GM10248 (cell line): Measurements from ENCODE around the gene VPS8.

Source experiments
- CTCF ChIA-PET: fragments of 300-600 bp; sonication (Branson Sonifier 250); formaldehyde crosslinking; extraction: SDS; loops from one replicate; lab custom pipeline; 2021; ENCODE audit warnings: antibody characterized with exemption; lab: Yijun Ruan, JAX
- POLR2A ChIA-PET: fragments of 350-650 bp; sonication (Branson Sonifier 250); formaldehyde crosslinking; extraction: SDS; loops from one replicate; lab custom pipeline; 2020; ENCODE audit warnings: antibody characterized with exemption; lab: Yijun Ruan, JAX
- DNase-seq: peaks from one replicate; pipeline ENCODE4 v3.0.0; 2012; ENCODE audit errors: extremely low spot score
- TF ChIP-seq, protein P1 (sequence below): IDR thresholded peaks from 2 replicates; pipeline ENCODE4 v1.5.1; 2012; ENCODE audit warnings: mild to moderate bottlenecking, low read depth; ENCODE audit errors: extremely low read depth, missing control alignments, control extremely low read depth

The VPS8 gene

DNA sequence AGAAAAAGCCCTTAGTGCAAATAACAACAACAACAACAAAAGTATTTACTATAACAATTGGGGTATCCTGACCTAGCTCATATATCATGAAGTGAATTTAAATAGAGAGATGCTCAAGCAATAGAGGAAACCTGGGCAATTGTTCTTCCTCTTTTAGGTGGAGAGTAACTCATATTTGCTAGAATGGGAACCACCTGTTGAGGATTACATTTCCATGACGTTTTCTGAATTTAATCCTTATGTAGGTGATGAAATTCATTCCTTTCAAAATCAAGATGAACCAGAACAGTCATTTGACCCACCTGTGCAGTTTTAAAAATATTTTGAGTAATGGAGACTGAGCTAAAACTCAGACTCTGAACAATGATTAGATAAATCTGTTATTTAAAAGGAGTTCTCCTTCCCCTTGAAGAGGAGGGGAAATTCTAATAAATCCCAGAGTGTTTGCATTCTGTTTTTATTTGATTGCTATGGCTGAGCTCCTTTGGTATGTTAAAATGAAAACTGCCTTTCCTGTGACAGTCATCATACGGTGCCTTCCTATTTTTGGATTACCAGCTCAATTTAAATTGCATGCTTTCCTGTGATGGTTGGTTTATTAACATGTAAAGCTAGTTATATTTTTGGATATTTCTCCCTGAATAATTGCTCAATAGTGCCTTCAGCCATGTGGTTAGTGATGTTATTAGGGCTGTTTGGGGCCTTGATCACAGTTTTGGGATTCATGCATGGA, 24.3 kb downstream of the VPS8 start:
- TF ChIP-seq, protein P1, sequence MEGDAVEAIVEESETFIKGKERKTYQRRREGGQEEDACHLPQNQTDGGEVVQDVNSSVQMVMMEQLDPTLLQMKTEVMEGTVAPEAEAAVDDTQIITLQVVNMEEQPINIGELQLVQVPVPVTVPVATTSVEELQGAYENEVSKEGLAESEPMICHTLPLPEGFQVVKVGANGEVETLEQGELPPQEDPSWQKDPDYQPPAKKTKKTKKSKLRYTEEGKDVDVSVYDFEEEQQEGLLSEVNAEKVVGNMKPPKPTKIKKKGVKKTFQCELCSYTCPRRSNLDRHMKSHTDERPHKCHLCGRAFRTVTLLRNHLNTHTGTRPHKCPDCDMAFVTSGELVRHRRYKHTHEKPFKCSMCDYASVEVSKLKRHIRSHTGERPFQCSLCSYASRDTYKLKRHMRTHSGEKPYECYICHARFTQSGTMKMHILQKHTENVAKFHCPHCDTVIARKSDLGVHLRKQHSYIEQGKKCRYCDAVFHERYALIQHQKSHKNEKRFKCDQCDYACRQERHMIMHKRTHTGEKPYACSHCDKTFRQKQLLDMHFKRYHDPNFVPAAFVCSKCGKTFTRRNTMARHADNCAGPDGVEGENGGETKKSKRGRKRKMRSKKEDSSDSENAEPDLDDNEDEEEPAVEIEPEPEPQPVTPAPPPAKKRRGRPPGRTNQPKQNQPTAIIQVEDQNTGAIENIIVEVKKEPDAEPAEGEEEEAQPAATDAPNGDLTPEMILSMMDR: no peak
- POLR2A ChIA-PET: no interaction called here
- DNase-seq: no peak
- CTCF ChIA-PET: interaction anchor here (0.9 to 2.8 kb wide), 5 partner anchors 10 to 275 kb away, joined by 3 to 9 read pairs (median 4); partner anchors contain the start of gene EPHB3

DNA sequence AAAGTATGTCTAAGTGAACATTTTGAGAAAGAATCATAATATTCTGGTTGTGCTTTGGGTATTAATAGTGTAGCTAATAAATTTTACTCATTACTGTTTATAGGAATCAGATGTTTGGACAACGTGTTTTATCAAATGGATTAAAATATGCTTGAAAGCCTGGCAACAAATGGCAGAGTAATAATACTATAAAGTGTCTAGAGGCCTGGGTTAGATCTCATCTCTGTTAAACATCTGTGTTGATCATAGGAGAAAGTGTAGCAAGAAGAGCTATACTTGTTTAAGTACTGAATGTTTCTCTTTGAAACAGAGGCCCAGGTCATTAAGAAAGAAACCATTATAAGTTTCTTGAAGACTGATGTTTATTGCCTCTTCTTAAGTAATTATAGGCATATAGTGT, 30.5 kb downstream of the VPS8 start:
- no peak for DNase-seq
- TF ChIP-seq, protein P1: no peak
- ChIA-PET CTCF (interaction anchor here (1.5 kb wide), 1 partner anchor 112 kb away, joined by 3 read pairs; no protein-coding TSS in a partner anchor), POLR2A (no interaction called here)

DNA sequence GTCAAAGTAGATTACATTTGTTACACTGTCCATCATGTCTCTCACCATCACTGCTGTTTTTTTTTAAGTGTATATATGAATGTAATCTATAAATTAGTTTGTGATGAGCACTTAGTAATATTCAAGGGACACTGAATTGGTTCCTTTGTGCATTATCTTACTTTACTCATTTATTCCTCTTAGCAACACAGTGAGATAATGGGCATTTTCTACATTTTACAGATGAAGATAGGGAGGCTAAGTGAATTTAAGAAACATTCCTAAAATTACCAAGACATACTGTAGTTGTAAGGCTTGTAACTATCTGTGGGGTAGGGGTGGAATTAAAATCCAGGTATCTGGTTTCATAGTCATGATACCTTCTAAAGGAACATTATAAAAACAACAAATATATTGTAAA, 33.9 kb downstream of the VPS8 start:
- no peak for DNase-seq
- CTCF ChIA-PET: no interaction called here
- TF ChIP-seq, protein P1: no peak
- POLR2A ChIA-PET: no interaction called here

DNA sequence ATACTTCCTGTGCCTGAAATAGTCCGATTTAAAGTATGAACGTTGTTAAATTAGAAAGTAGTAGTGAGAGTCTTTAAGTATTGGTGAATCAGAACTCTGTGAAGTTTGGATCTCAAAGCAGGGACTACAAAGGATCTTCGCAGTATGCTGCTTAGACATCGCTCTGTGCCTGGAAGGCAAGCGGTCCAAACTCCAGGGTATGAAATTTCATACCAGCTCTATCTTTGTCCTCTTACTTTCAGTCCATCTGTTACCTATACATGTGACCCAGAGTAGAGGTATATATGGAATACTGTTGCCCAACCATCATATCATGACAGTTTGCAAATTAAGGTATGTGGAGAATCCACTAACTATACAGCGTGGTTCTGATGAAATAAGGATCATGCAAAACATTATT, 34.5 kb downstream of the VPS8 start:
- DNase-seq: no peak
- TF ChIP-seq, protein P1: no peak
- ChIA-PET POLR2A (no interaction called here), CTCF (no interaction called here)

DNA sequence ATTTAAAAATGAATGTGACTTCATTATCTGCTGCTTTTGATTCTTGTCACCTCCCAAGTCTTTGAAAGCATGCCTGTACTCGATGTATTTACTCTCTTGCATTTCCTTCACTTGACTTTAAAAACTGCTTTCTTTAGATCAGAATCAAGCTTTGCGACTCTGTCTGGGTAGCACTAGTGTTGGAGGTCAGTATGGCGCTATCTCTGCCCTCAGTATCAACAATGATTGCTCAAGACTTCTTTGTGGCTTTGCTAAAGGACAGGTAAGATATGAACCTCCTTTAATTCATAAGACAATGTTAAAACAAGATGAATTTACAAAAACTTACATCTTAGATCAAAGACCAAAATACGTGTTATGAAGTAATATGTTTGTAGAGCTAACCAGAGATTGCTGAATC, 37.0 kb downstream of the VPS8 start:
- DNase-seq: no peak
- POLR2A ChIA-PET: no interaction called here
- TF ChIP-seq, protein P1: no peak

DNA sequence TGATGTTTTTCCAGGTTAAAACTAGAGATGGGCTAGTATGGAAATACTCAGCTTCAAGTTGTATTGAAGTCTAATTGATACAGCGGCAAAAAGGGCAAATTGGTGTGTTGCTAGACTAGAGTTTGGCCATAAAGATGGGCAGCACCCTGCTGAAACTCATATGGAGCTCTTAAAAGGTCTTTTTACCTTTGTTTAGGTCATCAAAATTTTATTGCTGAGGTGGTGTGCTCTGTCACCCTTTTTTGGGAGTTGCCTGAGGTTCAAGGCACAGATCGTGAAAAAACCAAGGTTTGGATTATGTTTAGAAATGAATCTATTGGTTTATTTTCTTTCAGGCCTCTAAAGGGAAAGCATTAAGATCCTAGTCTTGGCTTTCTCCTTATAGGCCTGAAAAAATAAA, 38.2 kb downstream of the VPS8 start:
- no peak for DNase-seq
- ChIA-PET POLR2A (no interaction called here), CTCF (interaction anchor here (1.3 to 2.1 kb wide), 3 partner anchors 13 to 18 kb away, joined by 3 to 9 read pairs (median 4); no protein-coding TSS in a partner anchor)
- TF ChIP-seq, protein P1: no peak

More for the DNA sequence above, 37.0 kb downstream of the VPS8 start:
- CTCF ChIA-PET: interaction anchor here (2.1 kb wide), 1 partner anchor 12 kb away, joined by 9 read pairs; no protein-coding TSS in a partner anchor
